Adrenal gland (tissue), 12 donors: ENCODE data around the gene CRYGS. TPM values are rescaled to one million over a fixed set of nuclear protein-coding genes. Genes with fewer than 3 reads are reported as not detected.

ENCODE experiments used
- DNase-seq, 7 donors: peaks; one replicate each; pipeline ENCODE4 v3.0.0-alpha.2; 2019 to 2020
- H3K27ac ChIP-seq, 5 donors: fragments of 200-600 bp; sonication (generic) in 4 of 5; 1 replicate in 3 of 5; 2 replicates in 2 of 5; pipeline versions ENCODE4 v1.5.1 to v1.8.0; 2016 to 2020; ENCODE audit warnings: mild to moderate bottlenecking in 1 of 5
- H3K27me3 ChIP-seq: fragments of 200-600 bp; 2 replicates; pipeline ENCODE4 v1.8.0; 2021
- H3K36me3 ChIP-seq, 2 donors: fragments of 200-600 bp; replicated peaks in 1 of 2; 1 replicate in 1 of 2; 2 replicates in 1 of 2; pipeline versions ENCODE4 v1.5.1 to v1.8.0; 2018 to 2022
- H3K4me1 ChIP-seq, 2 donors: fragments of 200-600 bp; replicated peaks in 1 of 2; 1 replicate in 1 of 2; 2 replicates in 1 of 2; pipeline versions ENCODE4 v1.5.1 to v1.8.0; 2018 to 2021
- H3K4me3 ChIP-seq, 4 donors: fragments of 200-600 bp; sonication (generic) in 3 of 4; one replicate each; pipeline ENCODE4 v1.5.1; 2016 to 2018
- H3K9me3 ChIP-seq, 3 donors: fragments of 200-600 bp; sonication (generic) in 1 of 3; replicated peaks in 1 of 3; 1 replicate in 2 of 3; 2 replicates in 1 of 3; pipeline versions ENCODE4 v1.5.1 to v1.8.0; 2016 to 2021
- CTCF ChIP-seq, 6 experiments: fragments of 450-650 bp in 4 of 6; fragments of 200-600 bp in 2 of 6; sonication (generic) in 1 of 6; IDR thresholded peaks; 1 replicate in 5 of 6; 2 replicates in 1 of 6; pipeline versions ENCODE4 v1.5.1 to v1.8.0; 2016 to 2021; ENCODE audit warnings: antibody characterized with exemption in 6 of 6, mild to moderate bottlenecking in 2 of 6, moderate library complexity in 1 of 6
- POLR2A ChIP-seq, 2 donors: fragments of 450-650 bp; IDR thresholded peaks; one replicate each; pipeline ENCODE4 v1.6.1; 2017; ENCODE audit warnings: antibody characterized with exemption in 2 of 2, mild to moderate bottlenecking in 2 of 2, moderate library complexity in 1 of 2
- WGBS, 4 donors: extraction: QIAGEN DNeasy Blood & Tissue Kit in 2 of 4; methylation state at CpG; one replicate each; pipeline versions ENCODE4 v1.1.5 to v1.1.7; 2013 to 2017; 5-methylcytosine and 5-hydroxymethylcytosine counted together
- intact Hi-C, 2 donors: fragments of 100-400 bp; cut with DNase I; formaldehyde crosslinking; loops; one replicate each; pipeline versions ENCODE4 v1.14.1 to v1.15.0; 2022 to 2023
- polyA plus RNA-seq, 3 donors: library from polyadenylated mRNA; stranded (reverse); fragments of 200-250 nt in 2 of 3; fragments of 350-450 nt in 1 of 3; fragmentation: Illumina TruSeq in 1 of 3; extraction: RNeasy Lipid Tissue Mini Kit (QIAGEN cat#74804) in 1 of 3; gene quantifications; one replicate each; pipeline ENCODE4 v1.2.3, GENCODE V29; 2013 to 2014
- total RNA-seq, 9 donors: library from RNA; depleted of rRNA in 4 of 9; stranded (reverse); fragments of >200 nt in 4 of 9; fragments of 120-200 nt in 1 of 9; fragmentation: NEBNext Ultra II Directional in 1 of 9; extraction: Animal tissue kit (Norgen Biotek cat#: 25700) in 1 of 9; gene quantifications; one replicate each; pipeline versions ENCODE4 v1.1.0 to v1.2.4, GENCODE V29; 2013 to 2023
- donor health status: healthy with polysubstance abuse.
- donor health status: Bipolar disorder and iron deficiency.
- donor health status: DM: yes; HTN: yes; CAD: no.
- donor health status: DM: no; HTN: no; CAD: no.
- donor health status: DM: no; HTN: no; CAD: no.
- donor health status: DM: yes; HTN: yes; CAD: no.

The CRYGS gene
- total and polyA plus RNA-seq, 12 donors: 0.78 to 22.0 (median 2.4) TPM

- peak within 1 kb of the TSS; percentile 35 to 96 (median 61) for H3K4me3 ChIP-seq
- H3K36me3 ChIP-seq: peaks cover 0 to 15% of the 10 kb centered on the region in 2 donors
- TF ChIP-seq POLR2A (IDR thresholded peaks at IDR 0.05): peak; percentile 91 to 95
- TF ChIP-seq CTCF (IDR thresholded peaks at IDR 0.05): no peak
- H3K27ac ChIP-seq: peak within 1 kb of the TSS; percentile 18 to 92 (median 85)
- H3K9me3 ChIP-seq: no peaks in the 10 kb centered on the region
- intact Hi-C loops: no loop called here
- H3K4me1 ChIP-seq: peaks cover 23 to 46% of the 10 kb centered on the region in 2 donors
- 0 to 2% (median 0%) methylated on average over 5 to 66 of the region's 66 CpGs for WGBS, 4 donors
- peak; percentile 87 to 94 (median 90) for DNase-seq
- no peaks in the 10 kb centered on the region for H3K27me3 ChIP-seq
Observed at GRCh38 chr3:186567072-186567921, 23.1 kb upstream of the CRYGS start, which contains the start of gene TBCCD1. Gene TBCCD1 (minus strand): TSS chr3:186567339. CDS start chr3:186564329, 3,010 bp downstream.

- DNase-seq: no peak
- H3K9me3 ChIP-seq: no peaks in the 10 kb centered on the region
- peak overlapping the region in 4 of 5 donors; percentile 80 to 92 (median 86) for H3K27ac ChIP-seq
- no peaks in the 10 kb centered on the region for H3K27me3 ChIP-seq
- 0 to 1% (median 1%) methylated on average over 8 to 14 of the region's 14 CpGs for WGBS, 4 donors
- H3K4me1 ChIP-seq: peaks cover 23 to 42% of the 10 kb centered on the region in 2 donors
- intact Hi-C loops: no loop called here
- peaks cover 0 to 15% of the 10 kb centered on the region in 2 donors for H3K36me3 ChIP-seq
- TF ChIP-seq CTCF (IDR thresholded peaks at IDR 0.05) (no peak), POLR2A (IDR thresholded peaks at IDR 0.05) (no peak)
- H3K4me3 ChIP-seq: peak overlapping the region in 3 of 4 donors; percentile 46 to 96 (median 76)
Observed at GRCh38 chr3:186566772-186567071, 22.5 kb upstream of the CRYGS start.

DNA sequence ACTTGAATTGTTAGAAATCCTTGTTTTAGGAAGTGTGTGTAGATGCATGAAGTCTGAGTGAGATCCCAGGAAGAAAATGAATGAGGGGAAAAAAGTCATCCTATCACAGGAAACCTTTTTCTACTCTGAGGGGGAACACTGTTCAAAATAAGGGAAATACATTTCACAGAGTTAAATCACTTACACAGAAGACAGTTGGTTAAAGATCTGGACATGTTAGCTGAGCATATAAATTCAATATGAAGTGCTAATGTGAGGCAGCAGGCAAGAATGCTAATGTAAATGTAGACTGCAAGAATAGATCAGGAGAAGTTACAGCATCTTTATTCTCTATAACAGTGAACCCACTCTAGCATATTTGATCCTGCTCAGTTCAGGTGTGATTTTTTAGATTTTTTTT, 20.4 kb upstream of the CRYGS start:
- intact Hi-C loops: no loop called here
- Histone ChIP-seq H3K36me3 (peaks cover 0 to 15% of the 10 kb centered on the region in 2 donors), H3K27me3 (no peaks in the 10 kb centered on the region), H3K4me1 (peaks cover 12 to 39% of the 10 kb centered on the region in 2 donors), H3K4me3 (no peak overlapping the region), H3K27ac (no peak overlapping the region), H3K9me3 (no peaks in the 10 kb centered on the region)
- no peak for DNase-seq
- no peak for TF ChIP-seq POLR2A (IDR thresholded peaks at IDR 0.05)
- no peak for TF ChIP-seq CTCF (IDR thresholded peaks at IDR 0.05)

DNA sequence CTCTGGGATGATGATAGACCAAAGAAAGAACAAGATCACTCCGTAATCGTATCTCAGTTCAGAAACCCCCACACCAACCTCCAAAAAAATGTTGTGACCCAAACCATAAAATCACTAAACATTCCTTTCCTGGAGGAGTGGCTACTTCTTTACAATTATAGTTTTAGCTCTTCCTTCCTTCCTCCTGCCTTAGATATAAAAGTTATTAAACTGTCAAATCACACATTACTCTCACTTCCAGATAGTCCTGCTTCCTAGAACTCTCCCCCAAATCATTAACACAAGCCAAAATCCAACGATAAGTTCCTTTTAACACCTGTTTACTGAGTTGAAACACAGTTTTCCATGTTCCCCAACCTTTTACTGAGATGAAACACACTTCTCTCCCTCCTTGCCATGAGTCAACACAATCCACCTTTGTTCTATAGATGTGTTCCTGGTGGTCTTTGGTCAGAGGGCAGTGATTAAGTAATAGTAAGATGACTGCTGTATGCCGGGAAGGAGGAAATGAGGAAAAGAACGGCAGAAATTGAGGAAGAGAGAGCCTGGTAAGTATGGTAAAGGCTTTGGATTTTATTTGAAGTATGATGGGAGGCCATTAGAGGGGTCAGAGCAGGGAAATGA, 8.3 kb upstream of the CRYGS start:
- intact Hi-C loops: no loop called here
- no peak for DNase-seq
- 75 to 83% (median 76%) methylated on average over 5 of the region's 5 CpGs for WGBS, 4 donors
- no peak overlapping the region for H3K27ac ChIP-seq
- no peaks in the 10 kb centered on the region for H3K9me3 ChIP-seq
- H3K36me3 ChIP-seq: peaks cover 0 to 58% of the 10 kb centered on the region in 2 donors
- no peak for TF ChIP-seq CTCF (IDR thresholded peaks at IDR 0.05)
- TF ChIP-seq POLR2A (IDR thresholded peaks at IDR 0.05): no peak
- H3K4me1 ChIP-seq: no peaks in the 10 kb centered on the region
- no peaks in the 10 kb centered on the region for H3K27me3 ChIP-seq
- H3K4me3 ChIP-seq: no peak overlapping the region
